Urinary bladder (tissue), 4 donors: Measurements from ENCODE around the gene MAB21L4. TPM values are rescaled to one million over a fixed set of nuclear protein-coding genes. Genes with fewer than 3 reads are reported as not detected.

Experiments used
- DNase-seq: peaks from one replicate; pipeline ENCODE4 v3.0.0-alpha.2; 2015; ENCODE audit errors: extremely low spot score
- H3K27ac ChIP-seq: one replicate; pipeline ENCODE4 v1.5.1; 2013; ENCODE audit warnings: low read depth, mild to moderate bottlenecking, moderate library complexity
- H3K36me3 ChIP-seq: one replicate; pipeline ENCODE4 v1.6.1; 2013; ENCODE audit warnings: mild to moderate bottlenecking, moderate library complexity; ENCODE audit not compliant: insufficient read depth
- H3K4me1 ChIP-seq: one replicate; pipeline ENCODE4 v1.6.1; 2013; ENCODE audit warnings: mild to moderate bottlenecking, moderate library complexity; ENCODE audit not compliant: insufficient read depth
- H3K4me3 ChIP-seq: one replicate; pipeline ENCODE4 v1.5.1; 2013; ENCODE audit warnings: low read depth, low read length
- WGBS: extraction: QIAGEN DNeasy Blood & Tissue Kit; methylation state at CpG from one replicate; pipeline ENCODE4 v1.1.7; 2013; 5-methylcytosine and 5-hydroxymethylcytosine counted together
- polyA plus RNA-seq: library from polyadenylated mRNA; stranded (reverse); fragments of 200-250 nt; gene quantifications from one replicate; pipeline ENCODE4 v1.2.3, GENCODE V29; 2013
- total RNA-seq: library from RNA; depleted of rRNA; stranded (reverse); fragments of >200 nt; gene quantifications from one replicate; pipeline ENCODE4 v1.2.3, GENCODE V29; 2014
- donor health status: healthy with polysubstance abuse.
- donor health status: healthy.

MAB21L4 gene
- total and polyA plus RNA-seq, 2 donors: 0.42 to 1.2 TPM

GRCh38 chr2:240919786-240920782, 24.1 kb upstream of the MAB21L4 start:
- H3K27ac ChIP-seq: no peak overlapping the region
- peaks cover 2% of the 10 kb centered on the region for H3K4me1 ChIP-seq
- no peak overlapping the region for H3K4me3 ChIP-seq
- no peaks in the 10 kb centered on the region for H3K36me3 ChIP-seq
- DNase-seq: no peak
- 91% methylated on average over 31 of the region's 31 CpGs for WGBS

GRCh38 chr2:240919161-240919781, 23.3 kb upstream of the MAB21L4 start:
- WGBS: 86% methylated on average over 19 of the region's 19 CpGs
- no peaks in the 10 kb centered on the region for H3K36me3 ChIP-seq
- H3K27ac ChIP-seq: no peak overlapping the region
- peaks cover 2% of the 10 kb centered on the region for H3K4me1 ChIP-seq
- DNase-seq: no peak
- no peak overlapping the region for H3K4me3 ChIP-seq

GRCh38 chr2:240918258-240919091, 22.5 kb upstream of the MAB21L4 start:
- H3K27ac ChIP-seq: no peak overlapping the region
- H3K36me3 ChIP-seq: no peaks in the 10 kb centered on the region
- 94% methylated on average over 36 of the region's 36 CpGs for WGBS
- peaks cover 2% of the 10 kb centered on the region for H3K4me1 ChIP-seq
- DNase-seq: no peak
- no peak overlapping the region for H3K4me3 ChIP-seq

- Histone ChIP-seq H3K4me3 (no peak overlapping the region), H3K36me3 (no peaks in the 10 kb centered on the region), H3K4me1 (peaks cover 2% of the 10 kb centered on the region), H3K27ac (no peak overlapping the region)
- WGBS: 82% methylated on average over 10 of the region's 10 CpGs
- no peak for DNase-seq
These were observed 21.8 kb upstream of the MAB21L4 start for GRCh38 chr2:240917684-240918257.

DNA sequence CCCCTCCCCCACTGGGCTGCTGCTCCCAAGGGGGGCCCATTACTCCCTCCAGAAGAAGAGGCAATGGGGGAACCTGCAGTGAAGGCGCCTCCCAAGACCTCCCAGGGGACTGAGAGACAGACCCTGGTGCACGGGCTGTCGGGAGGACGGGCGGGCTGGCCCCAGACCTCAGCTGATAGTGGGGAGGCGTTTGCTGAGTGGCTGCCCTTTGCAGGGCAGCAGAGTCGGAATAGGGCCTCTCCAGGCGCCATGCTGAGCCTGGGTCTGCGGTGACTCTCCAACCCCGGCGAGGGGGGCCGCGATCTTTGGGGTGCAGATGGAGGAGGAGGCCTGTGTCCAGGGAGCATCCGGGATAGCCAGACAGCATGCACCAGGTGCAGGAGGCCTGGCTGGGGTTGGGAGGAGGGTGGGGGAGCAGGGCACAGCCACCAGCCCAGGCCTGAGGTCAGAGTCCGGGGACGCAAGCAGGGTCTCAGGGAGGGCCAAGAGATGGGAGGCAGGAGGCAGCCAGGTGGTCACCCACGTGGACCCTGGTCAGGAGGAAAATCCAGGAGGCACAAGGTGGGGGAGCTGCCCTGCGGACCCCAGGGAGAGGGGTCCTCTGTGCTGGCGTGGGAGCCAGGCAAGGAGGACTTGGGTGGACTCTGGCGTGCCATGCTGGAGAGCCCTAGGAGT, 21.2 kb upstream of the MAB21L4 start:
- WGBS: 83% methylated on average over 20 of the region's 20 CpGs
- Histone ChIP-seq H3K4me3 (no peak overlapping the region), H3K36me3 (no peaks in the 10 kb centered on the region), H3K27ac (no peak overlapping the region), H3K4me1 (peaks cover 2% of the 10 kb centered on the region)
- DNase-seq: no peak

- no peak overlapping the region for H3K4me3 ChIP-seq
These were observed 20.6 kb upstream of the MAB21L4 start for GRCh38 chr2:240916571-240917008.

DNA sequence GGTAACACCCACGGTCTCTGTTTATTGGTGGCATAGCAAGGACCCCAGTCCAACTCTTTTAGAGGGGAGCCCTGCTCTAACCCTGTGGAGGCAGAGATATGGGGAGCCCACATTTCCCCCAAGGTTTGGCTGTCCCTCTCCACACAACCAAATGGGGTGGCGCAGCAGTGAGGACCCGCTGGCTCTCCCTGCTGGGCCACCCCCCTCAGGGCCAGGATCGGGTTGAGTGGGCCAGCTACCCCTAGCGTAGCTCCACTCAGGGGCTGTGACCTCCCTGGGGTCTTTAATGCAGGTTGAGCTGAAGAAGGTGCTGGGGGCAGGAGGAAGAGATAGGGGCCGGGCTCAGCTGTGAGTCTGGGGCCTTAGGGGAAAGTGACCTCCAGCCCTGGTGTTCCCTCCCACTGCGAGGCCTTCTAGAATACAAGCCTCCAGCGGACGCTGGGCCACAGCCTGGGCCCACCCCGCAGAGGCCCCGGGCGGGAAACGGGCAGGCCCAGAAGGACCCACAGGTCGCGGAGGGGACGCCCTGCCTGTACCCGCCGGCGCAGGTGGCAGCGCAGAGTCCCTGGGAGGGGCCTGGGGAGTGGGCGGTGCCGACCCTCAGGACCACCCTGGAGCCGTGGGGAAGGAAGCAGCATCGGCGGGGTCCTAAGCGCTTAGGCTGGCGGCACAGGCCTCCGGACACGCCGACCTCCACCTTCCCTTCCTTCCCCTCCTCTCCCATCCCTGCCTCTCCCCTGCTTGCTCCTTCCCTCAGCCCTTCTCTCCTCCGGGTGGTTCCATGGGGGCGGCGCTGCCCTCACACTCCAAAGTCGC, 19.8 kb upstream of the MAB21L4 start:
- no peak for DNase-seq
- 32% methylated on average over 34 of the region's 34 CpGs for WGBS
- no peak overlapping the region for H3K4me3 ChIP-seq
- H3K27ac ChIP-seq: no peak overlapping the region
- peaks cover 2% of the 10 kb centered on the region for H3K4me1 ChIP-seq
- H3K36me3 ChIP-seq: no peaks in the 10 kb centered on the region

More at GRCh38 chr2:240916571-240917008, 20.6 kb upstream of the MAB21L4 start:
- Histone ChIP-seq H3K36me3 (no peaks in the 10 kb centered on the region), H3K27ac (no peak overlapping the region), H3K4me1 (peaks cover 2% of the 10 kb centered on the region)
- DNase-seq: no peak
- 4% methylated on average over 24 of the region's 24 CpGs for WGBS

DNA sequence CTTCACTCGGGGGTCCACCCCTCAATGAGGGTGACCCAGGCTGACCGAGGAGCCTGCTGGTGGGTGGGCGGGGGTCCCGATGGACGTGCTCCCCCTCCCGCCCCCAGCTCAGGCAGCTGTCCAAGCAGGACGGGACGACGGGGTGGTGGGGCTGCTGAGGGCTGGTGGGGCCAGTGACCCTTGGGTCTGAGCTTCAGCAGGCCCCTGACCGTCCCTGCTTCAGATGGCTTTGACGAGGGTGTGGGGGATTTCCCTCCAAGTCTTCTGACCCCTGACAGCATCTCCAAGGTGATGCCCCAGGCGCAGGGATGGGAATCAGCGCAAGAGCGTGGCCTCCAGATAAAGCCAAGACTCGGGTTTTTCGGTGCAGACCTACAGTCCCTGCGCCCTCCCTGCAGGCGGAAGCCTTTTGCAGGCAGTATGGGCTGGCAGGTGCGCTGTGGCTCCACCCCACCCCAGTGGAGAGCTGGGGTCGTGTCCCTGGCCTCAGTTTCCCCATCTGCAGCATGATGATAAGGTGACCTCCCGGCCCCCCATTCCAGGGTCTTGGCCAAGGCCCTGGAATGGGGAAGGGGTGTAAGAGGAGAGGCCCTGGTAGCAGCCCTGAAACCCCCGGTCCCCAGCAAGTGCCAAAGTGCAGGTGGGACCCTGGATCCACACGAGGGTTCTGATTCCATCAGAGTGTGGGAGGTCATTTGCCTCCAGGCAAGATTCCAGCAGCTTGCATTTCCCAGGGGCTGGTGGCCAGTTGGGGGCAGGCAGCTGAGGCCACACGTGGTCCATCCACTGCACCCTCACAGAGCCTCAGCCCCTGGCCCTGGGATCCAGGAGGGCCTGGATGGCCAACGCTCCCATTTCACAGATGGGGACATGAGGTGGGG, 18.9 kb upstream of the MAB21L4 start:
- DNase-seq: no peak
- Histone ChIP-seq H3K27ac (no peak overlapping the region), H3K36me3 (no peaks in the 10 kb centered on the region), H3K4me3 (no peak overlapping the region), H3K4me1 (peaks cover 2% of the 10 kb centered on the region)
- WGBS: 54% methylated on average over 25 of the region's 25 CpGs

DNA sequence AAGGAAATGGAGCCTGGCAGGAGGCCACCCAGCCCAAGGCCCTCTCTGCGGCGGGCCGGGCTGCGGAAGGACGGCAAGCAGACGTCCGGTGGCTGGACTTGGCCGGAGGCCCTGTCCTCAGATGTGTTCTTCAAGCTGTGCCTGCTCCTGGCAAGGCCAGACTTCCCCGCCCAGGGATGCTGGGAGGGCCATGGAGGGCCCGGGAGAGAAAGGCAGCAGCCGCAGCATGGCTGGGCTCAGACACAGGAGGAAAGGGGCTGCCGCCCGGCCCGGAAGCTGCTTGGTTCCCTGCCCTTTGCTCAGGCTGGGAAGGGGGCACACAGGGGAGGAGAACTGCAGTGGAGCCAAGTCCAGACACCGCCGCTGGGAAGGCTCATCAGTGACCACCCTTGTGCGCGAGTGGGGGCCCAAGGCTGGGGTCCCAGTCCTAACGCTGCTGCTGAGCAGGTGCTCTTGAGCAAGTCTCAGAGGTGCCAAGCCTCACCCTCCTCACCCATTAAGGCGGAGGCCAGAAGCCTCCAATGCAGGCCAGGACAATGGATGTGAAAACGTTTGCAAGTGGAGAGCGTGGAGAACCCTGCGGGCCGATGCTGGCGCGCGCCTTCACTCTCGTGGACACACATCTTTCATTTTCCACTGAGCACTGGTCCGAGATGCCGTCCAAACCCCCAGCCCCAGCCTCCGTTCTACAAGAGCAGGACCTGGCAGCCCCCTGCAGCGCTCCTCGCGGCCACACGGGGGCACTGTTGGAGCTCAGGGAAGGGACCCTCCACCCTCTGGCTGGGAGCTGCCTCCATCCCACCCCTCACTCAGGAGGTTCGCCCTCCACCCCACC, 18.1 kb upstream of the MAB21L4 start:
- Histone ChIP-seq H3K27ac (no peak overlapping the region), H3K4me3 (no peak overlapping the region), H3K4me1 (peaks cover 2% of the 10 kb centered on the region), H3K36me3 (no peaks in the 10 kb centered on the region)
- no peak for DNase-seq
- WGBS: 22% methylated on average over 36 of the region's 36 CpGs

DNA sequence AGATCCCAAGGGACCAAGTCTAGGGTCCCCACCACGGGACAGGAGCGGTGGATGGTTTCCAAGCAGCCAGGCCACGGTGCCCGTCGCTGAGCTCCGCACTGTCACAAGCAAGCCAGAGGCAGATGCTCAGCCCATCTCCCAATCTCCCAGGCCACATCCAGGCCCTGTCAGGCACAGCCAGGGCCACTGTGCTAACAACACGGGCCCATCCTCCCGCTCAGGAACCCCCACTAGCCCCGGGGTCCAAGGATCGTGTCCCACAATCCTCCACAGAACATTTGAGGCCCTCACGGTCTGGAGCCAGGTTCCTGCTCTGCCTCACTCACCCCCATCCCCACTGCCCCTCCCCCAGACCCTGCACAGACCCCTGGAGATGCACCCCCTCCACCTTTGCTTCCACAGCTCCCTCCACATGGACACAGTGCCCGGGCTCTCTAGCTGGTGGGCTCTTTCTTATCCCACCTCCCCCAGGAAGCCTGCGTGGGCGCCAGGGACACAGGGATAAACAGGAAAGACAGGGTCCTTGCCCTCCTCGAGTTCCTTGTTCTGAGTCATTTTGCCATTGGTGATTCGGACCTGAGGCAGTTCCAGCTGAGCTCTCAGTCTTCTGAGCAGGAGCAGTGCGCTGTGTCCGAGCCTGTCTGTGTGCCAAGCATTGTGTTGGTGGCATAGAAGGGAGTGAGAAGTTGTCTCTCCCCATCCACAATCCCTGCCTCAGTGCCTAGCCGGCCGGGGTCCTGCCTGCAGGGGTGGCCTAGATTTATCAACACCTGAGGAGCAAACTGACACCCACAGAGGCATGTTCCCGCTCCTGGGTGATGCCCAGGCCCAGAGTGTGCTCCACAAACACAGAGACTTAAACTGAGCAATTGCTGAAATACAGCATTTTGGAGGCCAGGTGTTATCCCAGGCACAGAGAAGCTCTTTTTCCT, 17.2 kb upstream of the MAB21L4 start:
- Histone ChIP-seq H3K4me3 (no peak overlapping the region), H3K36me3 (no peaks in the 10 kb centered on the region), H3K27ac (no peak overlapping the region), H3K4me1 (peaks cover 2% of the 10 kb centered on the region)
- DNase-seq: no peak
- 78% methylated on average over 21 of the region's 21 CpGs for WGBS
